K562 (cell line): ENCODE results near the gene ACOT4. TPM values are rescaled to one million over a fixed set of nuclear protein-coding genes. Genes with fewer than 3 reads are reported as not detected.

Source experiments
- ATAC-seq: fragments of 200-7000 bp; cut with Tn5 transposase; 3 replicates; pipeline ENCODE4 v1.9.1; 2020; ENCODE audit warnings: moderate library complexity
- BruUV-seq: library from RNA; stranded (reverse); fragments of 400-500 nt; replicated peaks from 2 replicates; lab custom pipeline; 2021; lab: Mats Ljungman, UMichigan
- CTCF ChIA-PET: fragments of 300-600 bp; formaldehyde crosslinking; extraction: SDS; loops from one replicate; lab custom pipeline; 2021; ENCODE audit warnings: low intra/inter-chr PET ratio; lab: Yijun Ruan, JAX
- POLR2A ChIA-PET: fragments of 300-600, 350-650 bp; sonication (Branson Sonifier 250); formaldehyde crosslinking; extraction: SDS; loops from one replicate; lab custom pipeline; 2021; ENCODE audit warnings: antibody characterized with exemption, inconsistent platforms; lab: Yijun Ruan, JAX
- DNase-seq, 4 experiments: peaks; one replicate each; pipeline versions ENCODE4 v3.0.0 to v3.0.0-alpha.2; 2011 to 2018; ENCODE audit warnings: low spot score in 3 of 4, mixed read lengths in 3 of 4; ENCODE audit errors: extremely low read depth in 1 of 4
- FAIRE-seq: peaks from 2 replicates; lab custom pipeline; 2011; peaks lifted over from hg19 to GRCh38; lab: Jason Lieb, UNC
- H2AFZ ChIP-seq: 2 replicates; pipeline ENCODE4 v1.6.0; 2011; ENCODE audit warnings: low read depth, low read length, control low read depth, inconsistent platforms
- H3K27ac ChIP-seq: fragments of 200-600 bp; 3 replicates; pipeline ENCODE4 v1.8.0; 2011; ENCODE audit warnings: low read depth, mild to moderate bottlenecking, control low read depth, inconsistent platforms, low read length, moderate library complexity, mixed read lengths; ENCODE audit errors: extremely low read depth
- H3K27me3 ChIP-seq, 2 experiments: fragments of 300-600 bp in 1 of 2; 2 replicates in 1 of 2; 3 replicates in 1 of 2; pipeline versions ENCODE4 v1.6.0 to v1.8.0; 2011; ENCODE audit warnings: inconsistent platforms in 2 of 2, low read length in 2 of 2, mild to moderate bottlenecking in 1 of 2, mixed read lengths in 1 of 2, moderate library complexity in 1 of 2; ENCODE audit not compliant: control insufficient read depth in 2 of 2, insufficient read depth in 2 of 2
- H3K36me3 ChIP-seq: fragments of 300-600 bp; 3 replicates; pipeline ENCODE4 v1.8.0; 2011; ENCODE audit warnings: mild to moderate bottlenecking, low read length, inconsistent platforms; ENCODE audit not compliant: control insufficient read depth, insufficient read depth
- H3K4me1 ChIP-seq, 2 experiments: fragments of 200-600 bp in 1 of 2; replicated peaks in 1 of 2; 2 replicates in 1 of 2; 3 replicates in 1 of 2; pipeline versions ENCODE4 v1.5.1 to v1.8.0; 2011; ENCODE audit warnings: inconsistent platforms in 2 of 2, low read length in 2 of 2, mild to moderate bottlenecking in 1 of 2, mixed read lengths in 1 of 2, moderate library complexity in 1 of 2; ENCODE audit not compliant: control insufficient read depth in 2 of 2, insufficient read depth in 2 of 2
- H3K4me2 ChIP-seq: 2 replicates; pipeline ENCODE4 v1.6.1; 2011; ENCODE audit warnings: low read length, control low read depth, inconsistent platforms, mixed read lengths; ENCODE audit not compliant: insufficient read depth
- H3K4me3 ChIP-seq: fragments of 200-600 bp; sonication (generic), shearing (Covaris generic); 2 replicates; pipeline ENCODE4 v1.5.1; 2016; ENCODE audit warnings: control low read depth, inconsistent platforms
- H3K79me2 ChIP-seq: fragments of 200-600 bp; 3 replicates; pipeline ENCODE4 v1.8.0; 2011; ENCODE audit warnings: low read length, inconsistent platforms; ENCODE audit not compliant: control insufficient read depth, insufficient read depth
- H3K9ac ChIP-seq, 2 experiments: 2 replicates each; pipeline versions ENCODE4 v1.6.0 to v1.6.1; 2011; ENCODE audit warnings: low read depth in 2 of 2, low read length in 2 of 2, control low read depth in 1 of 2, inconsistent platforms in 1 of 2, mild to moderate bottlenecking in 1 of 2, mixed read lengths in 1 of 2; ENCODE audit not compliant: insufficient read depth in 1 of 2
- H3K9me1 ChIP-seq: one replicate; pipeline ENCODE4 v1.6.0; 2011; ENCODE audit warnings: inconsistent platforms, mild to moderate bottlenecking, low read length, moderate library complexity; ENCODE audit not compliant: control insufficient read depth, insufficient read depth
- H3K9me3 ChIP-seq: replicated peaks from 2 replicates; pipeline ENCODE4 v1.5.1; 2011; ENCODE audit warnings: low read depth, low read length, inconsistent platforms; ENCODE audit not compliant: control insufficient read depth, insufficient read depth
- H4K20me1 ChIP-seq: replicated peaks from 2 replicates; pipeline ENCODE4 v1.6.1; 2011; ENCODE audit warnings: low read length, inconsistent platforms, mixed read lengths; ENCODE audit not compliant: control insufficient read depth, insufficient read depth
- EZH2 ChIP-seq: IDR thresholded peaks from 2 replicates; pipeline ENCODE4 v1.6.1; 2012; ENCODE audit warnings: low read depth, mild to moderate bottlenecking, inconsistent platforms, low read length, borderline replicate concordance
- FOS ChIP-seq: IDR thresholded peaks from 3 replicates; pipeline ENCODE4 v1.6.1; 2011; ENCODE audit not compliant: insufficient read length; ENCODE audit errors: extremely low read depth
- HOXB6 ChIP-seq: fragments of 250-450 bp; sonication (Bioruptor Pico); IDR thresholded peaks from 2 replicates; pipeline ENCODE4 v1.5.1; 2022; ENCODE audit warnings: mild to moderate bottlenecking, borderline replicate concordance
- OTX1 ChIP-seq: fragments of 450-650 bp; formaldehyde crosslinking; IDR thresholded peaks from 2 replicates; pipeline ENCODE4 v1.4.0; 2022; ENCODE audit warnings: mild to moderate bottlenecking
- TBP ChIP-seq: optimal IDR thresholded peaks from 2 replicates; pipeline ENCODE3; 2011; ENCODE audit warnings: low read depth, low read length, improper control_type of control experiment
- TFE3 ChIP-seq: fragments of 450-650 bp; formaldehyde crosslinking; IDR thresholded peaks from 2 replicates; pipeline ENCODE4 v1.4.0; 2020; ENCODE audit warnings: mild to moderate bottlenecking, mixed read lengths
- YBX1 ChIP-seq: fragments of 450-650 bp; IDR thresholded peaks from 2 replicates; pipeline ENCODE4 v1.7.1; 2016; ENCODE audit warnings: mild to moderate bottlenecking
- ZFP36 ChIP-seq: fragments of 150-350 bp; IDR thresholded peaks from 2 replicates; pipeline ENCODE4 v1.6.1; 2018; ENCODE audit warnings: low read length, low read depth; ENCODE audit not compliant: partially characterized antibody
- ZNF224 ChIP-seq: sonication (generic); formaldehyde crosslinking; IDR thresholded peaks from 2 replicates; pipeline ENCODE4 v1.8.0; 2022; ENCODE audit warnings: mild to moderate bottlenecking, missing genetic modification reagents
- ZNF778 ChIP-seq: fragments of 450-650 bp; formaldehyde crosslinking; IDR thresholded peaks from 2 replicates; pipeline ENCODE4 v1.4.0; 2020; ENCODE audit warnings: mild to moderate bottlenecking, moderate library complexity
- WGBS: fragments of 100-300 bp; shearing (Covaris generic); methylation state at CpG from one replicate; pipeline ENCODE4 v1.1.6; 2016; ENCODE audit warnings: low coverage, mixed read lengths; ENCODE audit not compliant: insufficient coverage; ENCODE audit errors: missing lambda C conversion rate; 5-methylcytosine and 5-hydroxymethylcytosine counted together
- in situ Hi-C: fragments of 300-500 bp; cut with MboI; formaldehyde crosslinking; loops from 4 replicates; pipeline ENCODE4 v1.15.0; 2018; ENCODE audit warnings: inconsistent platforms, mixed read lengths
- intact Hi-C: fragments of 100-400 bp; cut with micrococcal nuclease; formaldehyde crosslinking; loops from 2 replicates; pipeline ENCODE4 v1.14.2; 2022
- polyA plus RNA-seq, 8 experiments: library from polyadenylated mRNA; depleted of rRNA in 4 of 8; stranded (reverse) in 5 of 8; unstranded in 3 of 8; fragments of >200 nt; fragmentation: Nextera tagmentation in 2 of 8; fragmentation: Illumina TruSeq in 1 of 8; extraction: Ambion mirVana in 2 of 8; extraction: Trizol in 1 of 8; gene quantifications; 2 replicates each; pipeline versions ENCODE4 v1.2.1 to v1.2.3, GENCODE V29; 2011 to 2014; ENCODE audit warnings: inconsistent platforms in 1 of 8, missing spikeins in 1 of 8
- total RNA-seq, 7 experiments: library from RNA; depleted of rRNA in 6 of 7; stranded (reverse); fragments of >200 nt in 6 of 7; fragmentation: Illumina TruSeq in 2 of 7; extraction: Trizol in 2 of 7; gene quantifications; 2 replicates each; pipeline versions ENCODE4 v1.2.1 to v1.2.3, GENCODE V29; 2011 to 2021; ENCODE audit warnings: low replicate concordance in 1 of 7
- TF ChIP-seq, protein P1 (sequence below): fragments of 450-650 bp; IDR thresholded peaks from 2 replicates; pipeline ENCODE4 v1.6.1; 2016; ENCODE audit warnings: low read depth, mild to moderate bottlenecking, moderate library complexity
- TF ChIP-seq, protein P2 (sequence below): sonication (generic); formaldehyde crosslinking; IDR thresholded peaks from 2 replicates; pipeline ENCODE4 v1.8.0; 2022; ENCODE audit warnings: mild to moderate bottlenecking, missing genetic modification reagents
- TF ChIP-seq, protein P3 (sequence below), 2 experiments: fragments of 450-650 bp; conservative IDR thresholded peaks; 2 replicates each; pipeline ENCODE4 v1.6.1; 2017; ENCODE audit warnings: mild to moderate bottlenecking in 2 of 2, moderate library complexity in 2 of 2

The ACOT4 gene
- total and polyA plus RNA-seq, 9 of the 15 experiments (the other 6 are each of a cell fraction or from before 2014, with no cell fraction given) = not detected

- Histone ChIP-seq H2AFZ (no peak overlapping the region), H3K9me1 (no peaks in the 10 kb centered on the region), H3K9me3 (no peaks in the 10 kb centered on the region), H3K27ac (no peak overlapping the region), H3K4me1 (peaks cover 0 to 10% of the 10 kb centered on the region in 2 experiments; a peak in 2 of 5 replicates), H3K4me3 (no peak overlapping the region), H3K79me2 (no peaks in the 10 kb centered on the region), H3K4me2 (no peak overlapping the region), H3K9ac (no peak overlapping the region), H3K27me3 (no peaks in the 10 kb centered on the region), H3K36me3 (no peaks in the 10 kb centered on the region), H4K20me1 (no peaks in the 10 kb centered on the region)
- intact Hi-C loops = no loop called here
- BruUV-seq = no TSS peak
- ChIA-PET CTCF (no interaction called here), POLR2A (no interaction called here)
- in situ Hi-C loops = no loop called here
- FAIRE-seq (no peak), ATAC-seq (no peak), DNase-seq (peak in 1 of 4 experiments; percentile 13)
- TF ChIP-seq ZNF224 = peak; percentile 92
- no peak for TF ChIP-seq ZNF778 (CRISPR knock-in tag)
- no peak for TF ChIP-seq EZH2
- no peak for TF ChIP-seq YBX1
- TF ChIP-seq FOS = no peak
- TF ChIP-seq, protein P1, sequence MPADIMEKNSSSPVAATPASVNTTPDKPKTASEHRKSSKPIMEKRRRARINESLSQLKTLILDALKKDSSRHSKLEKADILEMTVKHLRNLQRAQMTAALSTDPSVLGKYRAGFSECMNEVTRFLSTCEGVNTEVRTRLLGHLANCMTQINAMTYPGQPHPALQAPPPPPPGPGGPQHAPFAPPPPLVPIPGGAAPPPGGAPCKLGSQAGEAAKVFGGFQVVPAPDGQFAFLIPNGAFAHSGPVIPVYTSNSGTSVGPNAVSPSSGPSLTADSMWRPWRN = no peak
- no peak for TF ChIP-seq ZFP36
- TF ChIP-seq TBP = no peak
- TF ChIP-seq OTX1 (CRISPR knock-in tag) = no peak
- no peak for TF ChIP-seq HOXB6 (CRISPR knock-in tag)
- TF ChIP-seq TFE3 = peak; percentile 30; the same call in 1 of the 2 replicates
- TF ChIP-seq, protein P2, sequence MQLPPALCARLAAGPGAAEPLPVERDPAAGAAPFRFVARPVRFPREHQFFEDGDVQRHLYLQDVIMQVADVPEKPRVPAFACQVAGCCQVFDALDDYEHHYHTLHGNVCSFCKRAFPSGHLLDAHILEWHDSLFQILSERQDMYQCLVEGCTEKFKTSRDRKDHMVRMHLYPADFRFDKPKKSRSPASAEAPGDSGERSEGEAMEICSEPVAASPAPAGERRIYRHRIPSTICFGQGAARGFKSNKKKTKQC (CRISPR knock-in tag) = no peak
- TF ChIP-seq, protein P3, sequence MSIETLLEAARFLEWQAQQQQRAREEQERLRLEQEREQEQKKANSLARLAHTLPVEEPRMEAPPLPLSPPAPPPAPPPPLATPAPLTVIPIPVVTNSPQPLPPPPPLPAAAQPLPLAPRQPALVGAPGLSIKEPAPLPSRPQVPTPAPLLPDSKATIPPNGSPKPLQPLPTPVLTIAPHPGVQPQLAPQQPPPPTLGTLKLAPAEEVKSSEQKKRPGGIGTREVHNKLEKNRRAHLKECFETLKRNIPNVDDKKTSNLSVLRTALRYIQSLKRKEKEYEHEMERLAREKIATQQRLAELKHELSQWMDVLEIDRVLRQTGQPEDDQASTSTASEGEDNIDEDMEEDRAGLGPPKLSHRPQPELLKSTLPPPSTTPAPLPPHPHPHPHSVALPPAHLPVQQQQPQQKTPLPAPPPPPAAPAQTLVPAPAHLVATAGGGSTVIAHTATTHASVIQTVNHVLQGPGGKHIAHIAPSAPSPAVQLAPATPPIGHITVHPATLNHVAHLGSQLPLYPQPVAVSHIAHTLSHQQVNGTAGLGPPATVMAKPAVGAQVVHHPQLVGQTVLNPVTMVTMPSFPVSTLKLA (conservative IDR thresholded peaks at IDR 0.05) = no peak
- WGBS = 8% methylated on average over 2 of the region's 2 CpGs
These were observed 19.0 kb downstream of the ACOT4 start for GRCh38 chr14:73610687-73611086.
